HG03520 (cell line): ENCODE results near the gene BAIAP2L1.

ENCODE experiments used
- ATAC-seq: cut with Tn5 transposase; IDR thresholded peaks from one replicate; pipeline ENCODE4 v1.9.1; 2021; ENCODE audit warnings: mild to moderate bottlenecking, moderate library complexity; ENCODE audit not compliant: unreplicated experiment

BAIAP2L1 gene

DNA sequence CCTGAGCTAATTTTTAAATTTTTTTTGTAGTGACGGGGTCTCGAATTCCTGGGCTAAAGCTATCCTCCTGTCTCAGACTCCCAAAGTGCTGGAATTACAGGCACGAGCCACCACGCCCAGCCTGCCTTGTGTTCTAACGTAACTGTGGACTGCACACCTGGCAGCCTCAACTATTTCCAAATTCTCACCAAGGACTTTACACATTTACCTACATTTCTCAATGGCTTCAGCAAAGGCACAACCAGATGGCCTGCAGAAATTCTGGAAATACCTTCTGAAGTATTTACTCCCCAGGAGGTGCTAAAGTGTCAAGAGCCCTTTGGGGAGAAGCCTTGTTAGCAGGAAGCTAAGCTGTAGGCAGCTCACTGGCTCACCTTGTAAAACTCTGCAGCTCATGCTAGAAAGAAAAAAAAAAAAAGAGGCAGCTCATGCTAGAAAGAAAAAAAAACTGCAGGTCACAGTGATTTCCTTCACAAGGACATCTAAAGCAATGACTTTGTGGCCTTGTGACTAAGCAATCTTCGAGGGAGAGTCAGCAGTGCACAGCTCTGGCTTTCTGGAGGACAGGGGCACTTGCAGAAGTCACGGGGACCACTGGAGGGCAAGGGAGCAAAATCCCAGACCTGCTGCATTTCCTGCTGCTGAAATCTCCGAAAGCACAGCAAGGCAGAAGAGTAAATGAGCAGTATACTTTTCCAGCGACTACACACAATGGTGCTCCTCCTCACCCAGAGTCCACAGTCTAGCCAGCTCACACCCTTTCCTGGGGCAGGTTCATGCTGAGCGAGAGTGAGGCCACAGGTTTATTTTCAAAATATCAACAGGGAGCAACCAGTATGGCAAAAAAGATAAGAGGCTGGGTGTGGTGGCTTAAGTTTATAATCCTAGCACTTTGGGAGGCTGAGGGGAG lies 40.4 kb downstream of the BAIAP2L1 start:
- no peak for ATAC-seq

DNA sequence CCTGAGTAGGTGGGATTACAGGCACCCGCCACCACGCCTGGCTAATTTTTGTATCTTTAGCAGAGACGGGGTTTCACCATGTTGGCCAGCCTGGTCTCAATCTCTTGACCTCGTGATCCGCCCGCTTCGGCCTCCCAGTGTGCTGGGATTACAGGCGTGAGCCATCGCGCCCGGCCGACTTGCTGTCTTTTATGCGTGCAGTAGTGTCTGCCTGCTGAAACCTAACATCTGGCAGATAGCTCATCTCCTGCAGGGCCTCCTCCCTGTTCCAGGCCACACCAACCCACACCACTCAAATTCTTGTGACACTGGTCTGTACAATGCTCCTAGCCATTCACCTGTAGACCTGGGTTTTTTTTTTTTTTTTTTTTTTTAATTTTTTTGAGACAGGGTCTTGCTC lies 41.5 kb downstream of the BAIAP2L1 start:
- no peak for ATAC-seq

DNA sequence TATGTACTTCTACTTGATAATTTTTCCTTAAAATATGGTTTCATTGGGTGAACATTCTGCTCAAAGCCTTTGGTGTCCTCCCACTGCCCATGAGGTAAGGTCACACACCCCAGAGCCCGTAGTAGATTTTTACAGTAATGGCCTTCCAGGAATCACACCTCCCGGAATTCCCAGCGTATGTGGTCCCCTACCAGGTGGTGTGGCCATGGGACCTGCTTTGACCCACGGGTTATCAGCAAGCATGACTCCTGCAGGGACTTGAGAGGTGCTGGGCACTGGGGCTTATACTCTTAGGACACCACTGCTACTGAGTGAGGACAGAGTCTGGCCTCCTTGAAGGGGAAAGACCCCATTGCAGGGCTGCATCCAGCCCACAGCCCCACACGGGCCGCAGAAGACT lies 42.2 kb downstream of the BAIAP2L1 start:
- no peak for ATAC-seq

DNA sequence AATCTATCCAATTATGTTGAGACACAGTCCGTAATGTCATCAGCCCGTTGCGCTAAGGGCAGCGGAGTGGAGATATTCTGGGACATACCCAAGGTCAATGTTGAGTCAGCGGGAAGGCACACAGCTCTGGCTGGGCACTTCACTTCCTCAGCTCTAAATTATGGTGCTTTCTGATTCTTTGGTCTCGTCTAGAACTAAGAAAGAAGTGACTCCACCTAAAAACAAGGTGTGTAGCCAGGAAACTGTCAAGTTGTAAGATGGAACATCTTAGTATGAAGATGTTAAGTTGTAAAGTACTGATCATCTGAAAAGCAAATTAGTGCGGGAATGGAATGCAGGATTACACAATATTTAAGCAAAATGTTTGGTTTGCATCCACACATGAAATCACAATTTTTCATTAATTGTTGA lies 43.1 kb downstream of the BAIAP2L1 start:
- no peak for ATAC-seq

DNA sequence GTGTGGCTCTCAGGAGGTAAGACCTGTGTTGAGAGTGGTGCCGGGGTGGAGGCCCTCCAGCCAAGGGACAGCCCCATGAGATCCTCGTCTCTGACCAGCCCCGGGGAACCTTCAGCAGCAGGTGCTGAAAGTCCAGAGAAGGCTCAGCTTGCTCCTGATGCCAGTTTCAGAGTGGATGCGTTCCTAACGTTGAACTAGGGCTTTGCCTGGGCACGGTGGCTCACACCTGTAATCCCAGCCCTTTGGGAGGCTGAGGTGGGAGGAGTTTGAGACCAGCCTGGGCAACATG lies 45.7 kb downstream of the BAIAP2L1 start:
- ATAC-seq: no peak

DNA sequence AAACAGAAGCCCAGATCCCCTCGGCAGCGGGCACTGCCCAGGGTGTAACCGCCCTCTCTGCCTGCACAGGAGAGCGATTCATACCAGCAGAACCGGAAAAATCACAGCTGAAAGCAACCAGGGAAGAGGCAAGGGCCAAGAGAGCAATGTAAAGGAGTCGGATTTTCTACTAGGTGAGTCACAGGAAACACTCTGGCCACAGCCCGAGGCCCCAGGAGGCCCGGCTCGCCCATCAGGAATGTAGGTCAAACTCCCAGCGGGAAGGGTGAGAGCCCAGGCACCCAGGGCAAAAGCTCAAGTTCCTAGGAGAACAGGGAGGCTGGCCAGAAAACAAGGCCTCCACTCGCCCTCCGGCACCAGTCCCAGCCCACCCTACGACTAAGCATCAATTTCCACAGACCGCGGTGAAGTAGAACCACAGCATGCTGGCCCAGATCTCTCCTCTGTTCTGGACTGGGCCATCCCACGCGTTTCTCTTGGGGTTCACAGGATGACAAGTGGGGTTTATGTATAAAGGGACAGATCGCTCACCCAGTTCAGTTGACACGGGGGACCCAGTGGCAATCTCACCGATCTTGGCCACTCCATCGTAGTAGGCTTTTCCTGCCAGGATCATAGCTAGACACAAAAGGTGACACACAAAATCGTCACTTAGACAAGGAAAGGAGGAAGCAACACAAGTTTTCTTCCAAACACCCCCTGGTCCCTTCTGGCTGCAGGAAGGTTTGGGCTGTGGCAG lies 46.2 kb downstream of the BAIAP2L1 start:
- ATAC-seq: no peak

DNA sequence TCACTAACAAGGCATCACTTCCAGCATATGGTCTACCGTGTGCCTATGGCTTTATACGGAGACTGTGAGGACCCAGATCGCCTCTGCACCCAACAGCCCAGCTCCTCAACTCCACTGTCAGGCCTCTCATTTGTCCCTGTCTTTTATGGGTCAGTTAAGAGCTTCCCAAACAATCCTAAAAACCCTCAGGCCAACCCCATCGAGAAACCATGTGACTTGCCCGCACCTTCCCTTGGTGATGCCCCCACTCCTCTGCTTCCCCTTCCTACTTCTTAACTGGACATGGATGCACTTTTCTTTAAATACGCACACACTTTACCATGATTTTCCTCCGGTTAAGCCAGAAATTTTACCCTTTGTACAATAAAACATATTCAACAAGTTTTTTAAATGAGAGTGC lies 46.8 kb downstream of the BAIAP2L1 start:
- ATAC-seq: no peak

DNA sequence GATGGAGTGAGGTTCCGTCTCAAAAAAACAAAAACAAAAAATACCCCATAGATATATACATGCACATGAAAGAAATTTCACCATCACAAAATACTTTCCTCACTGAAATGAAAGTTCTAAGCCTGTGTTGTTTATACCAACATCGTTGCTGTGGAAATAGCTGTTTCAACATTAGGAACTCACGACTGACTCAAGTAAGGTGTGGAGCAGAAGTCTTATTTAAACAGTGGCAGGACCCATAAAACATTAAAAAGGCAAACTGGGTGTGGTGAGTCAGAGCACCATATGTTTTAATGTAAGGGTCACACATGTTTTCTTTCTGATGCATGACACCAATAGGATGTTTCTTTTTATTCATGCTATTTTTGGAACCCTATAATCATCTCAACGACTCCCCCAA lies 48.3 kb downstream of the BAIAP2L1 start:
- no peak for ATAC-seq

DNA sequence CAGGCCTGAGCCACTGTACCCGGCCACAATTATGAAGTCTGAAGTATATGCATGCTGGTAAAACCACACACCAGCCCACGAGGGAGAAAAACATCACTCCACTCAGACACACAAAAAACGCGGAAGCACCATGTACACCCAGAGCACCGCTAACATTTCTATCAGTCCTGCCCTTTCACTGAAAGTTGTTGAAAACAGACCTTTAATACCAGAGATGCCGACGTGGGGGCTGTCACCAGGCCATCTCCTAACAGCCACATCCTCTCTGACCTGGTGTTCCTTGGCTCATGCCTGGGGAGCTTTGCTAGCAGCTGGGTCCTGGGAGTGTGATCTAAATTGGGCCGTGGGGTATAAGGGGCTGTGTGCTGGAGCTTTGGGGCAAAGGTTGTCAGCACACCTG lies 49.8 kb downstream of the BAIAP2L1 start:
- ATAC-seq: no peak

DNA sequence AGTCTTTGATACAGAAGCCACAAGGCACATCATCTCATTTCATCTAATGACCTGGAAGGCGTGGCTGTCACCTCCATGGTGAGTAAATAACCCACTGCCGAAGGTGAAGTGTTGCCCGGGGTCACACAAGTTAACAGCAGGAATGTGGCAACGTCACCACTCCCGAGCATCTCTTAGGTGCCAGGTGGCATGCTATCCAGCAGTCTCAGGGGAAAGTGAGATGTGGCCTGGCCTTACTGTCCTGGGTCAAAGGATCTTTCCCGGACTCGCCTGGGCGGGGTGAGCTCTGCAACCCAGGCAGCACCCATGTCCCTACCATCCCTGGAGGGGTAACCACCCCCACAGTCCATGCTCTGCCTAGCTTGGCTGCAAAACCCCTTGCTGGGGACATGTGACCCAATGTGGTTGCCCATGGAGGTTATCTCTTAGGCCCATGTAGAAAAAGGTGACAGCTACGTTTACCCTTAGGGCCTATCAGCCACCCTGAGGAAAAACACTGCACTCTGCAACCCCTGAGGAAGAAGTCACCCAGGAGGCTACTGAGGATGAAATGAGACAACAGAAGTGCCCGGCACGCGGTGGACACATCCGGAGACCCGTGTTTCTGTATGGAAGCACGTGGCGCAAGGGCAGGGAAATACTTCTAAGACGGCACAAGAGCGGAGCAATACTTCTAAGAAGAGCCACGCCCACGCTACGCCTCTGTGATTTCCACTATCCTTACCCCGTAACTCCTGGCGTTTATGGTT lies 52.0 kb downstream of the BAIAP2L1 start:
- no peak for ATAC-seq

DNA sequence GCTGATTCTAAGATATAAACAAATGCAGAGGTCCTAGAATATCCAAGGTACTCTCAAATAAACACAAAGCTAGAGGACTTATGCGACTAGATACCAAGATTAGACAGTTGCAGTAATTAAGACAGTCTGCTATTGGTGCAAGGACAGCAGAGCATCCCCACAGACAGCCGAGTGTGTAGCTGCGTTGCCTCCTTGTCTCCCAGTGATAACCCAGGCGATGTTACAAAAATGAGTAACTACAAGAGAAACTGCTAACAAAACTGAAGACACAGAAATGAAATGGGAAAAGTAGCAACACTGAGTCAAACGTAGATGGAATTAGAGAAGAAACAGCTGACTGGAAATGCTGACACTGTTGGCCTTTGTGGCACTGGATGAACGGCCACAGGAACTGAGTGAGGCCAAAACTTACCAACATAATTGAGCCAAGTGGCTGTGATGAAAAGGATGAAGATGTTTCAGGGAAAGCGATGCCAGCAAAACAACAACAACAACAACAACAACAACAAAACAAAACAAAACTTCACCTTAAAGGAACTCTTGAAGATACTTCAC lies 54.3 kb downstream of the BAIAP2L1 start:
- no peak for ATAC-seq

DNA sequence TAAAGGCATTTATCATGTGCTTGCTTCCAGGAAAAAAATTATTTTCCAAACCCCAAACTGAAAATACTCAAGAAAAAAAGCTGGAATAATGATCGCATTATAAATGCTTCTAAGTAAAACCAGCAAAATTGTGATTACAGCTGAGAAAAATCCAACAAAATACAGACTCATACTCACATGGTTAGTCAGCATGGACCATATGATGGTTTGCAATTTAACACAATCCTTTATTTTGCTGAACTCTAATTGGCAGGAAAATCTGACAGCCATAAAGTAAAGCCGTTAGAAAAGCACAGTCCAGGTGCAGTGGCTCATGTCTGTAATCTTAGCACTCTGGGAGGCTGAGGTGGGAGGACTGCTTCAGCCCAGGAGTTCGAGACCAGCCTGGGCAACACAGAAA lies 59.8 kb downstream of the BAIAP2L1 start:
- ATAC-seq: no peak

DNA sequence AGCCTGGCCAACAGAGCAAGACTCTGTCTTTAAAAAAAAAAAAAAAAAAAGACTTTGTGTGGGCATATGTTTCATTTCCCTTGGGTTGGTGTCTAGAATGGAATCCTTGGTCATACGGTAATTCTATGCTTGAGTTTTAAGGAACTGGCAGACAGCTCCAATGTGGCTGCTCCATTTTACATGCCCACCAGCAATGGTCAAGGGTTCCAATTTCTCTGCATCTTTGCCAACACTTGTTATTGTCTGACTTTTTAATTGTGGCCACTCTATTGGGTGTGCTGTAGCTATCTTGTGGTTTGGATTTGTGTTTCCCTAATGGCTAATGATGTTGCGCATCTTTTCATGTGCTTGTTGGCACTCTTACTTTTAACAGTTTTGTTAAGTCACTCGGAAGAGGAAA lies 61.8 kb downstream of the BAIAP2L1 start:
- ATAC-seq: no peak

DNA sequence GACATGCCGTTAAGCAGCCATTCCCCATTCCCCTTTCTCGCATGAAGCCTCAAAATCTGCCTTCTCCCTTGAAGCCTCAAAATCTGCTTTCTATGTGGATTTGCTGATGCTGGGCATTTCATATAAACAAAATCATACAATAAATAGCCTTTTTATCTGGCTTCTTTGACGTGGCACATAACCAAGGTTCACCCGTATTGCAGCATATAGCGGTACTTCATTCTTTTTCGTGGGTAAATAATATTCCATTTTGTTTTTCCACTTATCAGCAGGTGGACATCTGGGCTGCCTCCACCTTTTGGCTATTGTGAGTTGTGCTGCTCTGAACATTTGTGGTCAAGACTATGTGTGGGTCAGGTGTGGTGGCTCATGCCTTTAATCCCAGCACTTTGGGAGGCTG lies 62.4 kb downstream of the BAIAP2L1 start:
- no peak for ATAC-seq

DNA sequence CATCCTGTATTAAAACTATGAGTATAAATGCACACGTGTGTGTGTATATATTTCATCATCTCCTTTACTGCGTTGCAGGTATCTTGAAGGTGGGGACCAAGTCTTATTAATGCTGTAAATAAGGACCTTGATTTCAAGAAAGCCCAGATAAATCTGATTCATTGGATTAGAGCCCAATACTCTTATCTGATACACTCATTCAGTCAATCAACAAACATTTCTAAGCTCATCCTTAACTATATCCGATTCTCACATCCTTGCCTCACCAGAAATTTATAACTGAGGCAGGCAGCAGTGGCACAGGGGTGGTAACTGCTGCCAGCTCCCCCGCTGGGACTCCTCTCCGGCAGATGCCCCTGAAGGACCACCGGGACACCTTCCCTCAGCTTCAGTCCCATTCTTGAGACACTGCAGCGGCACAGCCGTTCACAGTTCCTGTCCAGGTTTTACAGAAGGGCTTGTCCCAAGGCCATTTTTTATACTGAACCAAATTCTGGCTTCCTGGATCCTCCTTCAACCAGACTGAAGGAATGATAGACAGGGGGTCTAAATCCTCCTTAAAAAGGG lies 65.4 kb downstream of the BAIAP2L1 start:
- no peak for ATAC-seq

DNA sequence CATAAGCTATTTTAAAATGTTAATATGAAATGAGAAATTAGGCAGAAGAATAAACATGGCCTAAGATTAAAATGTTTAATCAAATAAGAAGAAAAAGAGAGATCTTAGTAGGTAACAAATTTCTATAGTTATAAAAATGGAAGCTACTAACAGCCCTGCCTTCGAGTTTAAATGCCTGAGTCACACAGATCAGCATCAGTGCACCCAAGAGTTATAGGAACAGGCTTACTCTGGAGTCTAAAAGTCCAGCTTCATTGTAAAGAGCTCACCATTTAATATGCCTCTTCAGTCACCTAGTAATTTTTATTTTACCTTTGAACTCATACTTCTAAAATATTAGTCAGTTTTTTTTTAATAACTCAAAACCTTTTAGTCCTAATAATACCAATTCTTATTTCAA lies 66.8 kb downstream of the BAIAP2L1 start:
- ATAC-seq: no peak

DNA sequence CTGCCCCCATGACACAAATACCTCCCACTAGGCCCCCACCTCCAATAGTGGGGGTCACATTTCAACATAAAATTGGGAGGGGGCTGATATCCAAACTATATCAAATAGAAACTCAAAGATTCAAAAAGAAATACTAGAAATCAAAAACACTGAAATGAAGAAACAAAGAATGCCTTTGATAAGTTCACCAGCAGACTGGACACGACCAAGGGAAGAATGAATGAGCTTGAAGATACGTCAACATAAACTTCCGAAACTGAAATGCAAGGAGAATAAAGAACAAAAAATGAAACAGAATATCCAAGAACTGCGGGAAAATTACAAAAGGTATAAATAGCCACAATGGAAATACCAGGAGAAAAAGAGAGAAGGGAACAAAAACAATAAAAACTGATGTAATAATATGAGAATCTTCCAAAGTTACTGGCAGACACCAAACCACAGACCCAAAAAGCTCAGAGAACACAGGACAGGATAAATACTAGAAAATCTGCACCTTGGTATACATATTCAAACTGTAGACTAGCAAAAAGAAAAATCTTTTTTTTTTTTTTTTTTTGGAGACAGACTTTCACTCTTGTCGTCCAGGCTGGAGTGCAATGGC lies 69.9 kb downstream of the BAIAP2L1 start:
- no peak for ATAC-seq

DNA sequence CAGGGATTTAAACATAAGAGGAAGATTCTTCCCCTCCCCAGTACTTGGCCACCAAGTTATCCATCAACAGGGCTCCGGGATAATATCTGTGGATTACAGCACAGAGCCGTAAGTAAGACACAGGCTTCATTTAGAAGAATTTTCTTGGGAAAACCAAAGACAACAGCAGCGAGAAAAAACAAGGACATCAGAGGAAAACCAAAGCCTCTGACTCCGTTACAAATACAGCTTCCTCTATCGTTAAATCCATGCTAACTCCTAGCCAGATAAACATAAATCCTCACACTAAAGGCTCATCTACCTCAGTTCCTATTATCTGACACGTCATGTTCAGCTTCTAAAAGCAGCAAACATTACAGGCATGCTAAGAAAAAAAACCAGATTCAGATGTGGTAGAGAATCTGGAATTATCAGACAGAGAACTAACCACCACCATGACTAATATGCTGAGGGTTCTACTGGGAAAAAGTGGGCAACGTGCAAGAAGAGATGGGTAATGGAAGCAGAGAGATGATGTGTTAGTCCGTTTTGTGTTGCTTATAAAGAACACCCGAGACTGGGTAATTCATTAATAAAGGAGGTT lies 71.0 kb downstream of the BAIAP2L1 start:
- ATAC-seq: no peak

DNA sequence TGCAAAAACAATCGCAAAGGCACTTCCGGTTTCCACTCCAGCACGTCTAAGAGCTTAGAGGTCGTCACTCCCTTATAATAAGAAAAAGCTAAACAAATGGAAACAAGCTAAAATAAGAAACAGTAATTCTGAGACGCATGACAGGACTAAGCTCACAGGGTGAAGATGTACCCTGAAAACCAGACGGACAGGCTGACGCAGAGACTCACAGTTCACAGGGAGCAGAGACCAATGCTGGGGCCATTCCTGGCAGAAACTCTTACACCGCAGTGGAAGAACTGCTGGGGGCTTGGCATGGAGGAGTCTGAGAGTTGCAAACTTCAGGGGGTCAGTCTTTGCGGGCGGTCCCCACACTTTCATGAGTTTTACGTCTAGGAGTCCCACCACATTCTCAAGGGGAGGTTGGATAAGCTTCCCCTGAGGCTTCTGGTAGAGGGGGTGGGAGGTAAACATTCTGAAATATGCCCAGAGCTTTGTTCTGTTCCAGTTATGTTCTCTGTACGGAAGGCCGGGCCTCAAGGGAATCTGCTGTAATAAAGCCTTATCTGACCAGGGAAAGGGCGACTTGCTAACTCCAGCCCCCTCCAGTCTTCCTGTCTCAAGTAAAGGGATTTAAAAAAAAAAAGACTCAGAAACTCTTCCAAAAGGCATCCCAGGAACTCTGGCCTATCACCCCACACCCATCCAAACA lies 71.6 kb downstream of the BAIAP2L1 start:
- no peak for ATAC-seq

DNA sequence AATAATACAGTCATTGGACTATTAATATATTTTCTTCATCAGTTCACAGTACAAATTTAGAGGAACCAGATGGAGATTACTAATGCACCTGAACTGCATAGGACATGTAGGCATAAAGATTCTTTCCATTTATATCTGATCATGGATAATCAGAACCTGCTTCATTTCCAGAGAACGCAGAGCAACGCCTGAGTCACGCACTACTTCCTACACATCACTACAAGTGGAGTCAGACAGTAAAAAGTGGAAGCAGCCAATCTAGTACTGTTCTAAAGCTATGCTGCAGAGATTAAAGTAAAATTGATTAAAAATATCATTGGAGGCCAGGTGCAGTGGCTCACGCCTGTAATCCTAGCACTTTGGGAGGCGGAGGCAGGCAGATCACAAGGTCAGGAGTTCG lies 76.1 kb downstream of the BAIAP2L1 start:
- no peak for ATAC-seq
